ENCODE results near the gene VHLL.
A peak's percentile ranks its signal among the peaks of the same experiment; 100 is the strongest.

VHLL gene

DNA sequence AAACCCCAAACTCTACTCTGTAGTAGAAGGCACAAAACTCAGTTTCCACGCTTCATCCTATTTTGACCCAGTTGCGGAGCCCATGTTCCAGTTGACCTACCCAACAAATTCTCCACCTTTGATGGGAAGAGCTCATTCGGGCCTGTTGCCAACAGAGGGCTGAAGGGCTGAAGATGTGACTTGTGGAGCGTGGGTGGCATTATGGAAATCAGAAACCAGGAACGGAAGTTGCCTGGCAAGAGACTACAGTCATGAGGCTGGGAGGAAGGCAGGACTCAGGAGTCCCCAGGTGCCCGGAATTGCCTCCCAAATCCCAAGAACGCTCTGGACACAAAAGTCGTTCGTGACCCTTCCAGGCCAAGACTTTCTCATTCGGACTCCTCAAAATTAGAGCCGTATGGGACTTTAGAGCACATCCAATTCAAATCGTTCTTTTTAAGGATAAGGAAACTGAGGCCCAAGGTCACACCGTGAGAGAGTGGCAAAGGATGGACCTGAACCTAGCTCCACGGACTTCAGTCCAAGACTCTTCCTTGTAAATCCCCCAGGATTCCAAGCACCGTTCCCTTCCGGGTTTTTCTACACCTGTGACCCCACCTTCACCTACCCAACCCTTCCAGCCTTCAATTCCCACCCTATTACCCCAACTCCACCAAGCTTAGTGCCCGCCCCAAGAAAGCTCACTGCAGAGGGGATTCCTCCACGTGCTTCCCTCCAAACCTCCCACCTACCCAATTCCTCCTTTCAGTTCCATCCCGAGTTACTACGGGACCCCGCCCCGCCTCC is 17.2 kb downstream of the VHLL start:
- peak overlapping the region; percentile 86 for H3K4me3 ChIP-seq (ENCODE audit: low read depth, low read length)
- ChIA-PET CTCF (interaction anchor here (1.3 to 3.3 kb wide), 7 partner anchors 10 to 191 kb away, joined by 5 to 18 read pairs (median 8); partner anchors contain the start of gene GLMP), POLR2A (interaction anchor here (1.3 to 1.8 kb wide), 4 partner anchors 8 to 138 kb away, joined by 3 to 8 read pairs (median 5); no protein-coding TSS in a partner anchor)
- no peak for DNase-seq (ENCODE audit: low read depth, low spot score)
- TF ChIP-seq CTCF (IDR thresholded peaks at IDR 0.05; ENCODE audit: insufficient read depth, low read length, missing control alignments), result no peak

GRCh38 chr1:156281281-156281680 is 17.8 kb downstream of the VHLL start:
- POLR2A ChIA-PET, result interaction anchor here (1.3 kb wide), 1 partner anchor 9 kb away, joined by 3 read pairs; no protein-coding TSS in a partner anchor
- peak; percentile 2 for TF ChIP-seq CTCF (IDR thresholded peaks at IDR 0.05; ENCODE audit: insufficient read depth, low read length, missing control alignments)
- H3K4me3 ChIP-seq (ENCODE audit: low read depth, low read length), result peak overlapping the region; percentile 86
- DNase-seq (ENCODE audit: low read depth, low spot score), result no peak
- CTCF ChIA-PET, result interaction anchor here (1.2 to 3.3 kb wide), 8 partner anchors 9 to 191 kb away, joined by 3 to 18 read pairs (median 7); partner anchors contain the start of gene GLMP

- no peak overlapping the region for H3K4me3 ChIP-seq (ENCODE audit: low read depth, low read length)
- DNase-seq (ENCODE audit: low read depth, low spot score), result no peak
- ChIA-PET CTCF (interaction anchor here (0.9 to 2.4 kb wide), 7 partner anchors 9 to 183 kb away, joined by 3 to 9 read pairs (median 4); no protein-coding TSS in a partner anchor), POLR2A (interaction anchor here (1.4 kb wide), 1 partner anchor 17 kb away, joined by 3 read pairs; no protein-coding TSS in a partner anchor)
- no peak for TF ChIP-seq CTCF (IDR thresholded peaks at IDR 0.05; ENCODE audit: insufficient read depth, low read length, missing control alignments)
Measured at GRCh38 chr1:156279837-156280236, 19.3 kb downstream of the VHLL start.

- CTCF ChIA-PET, result interaction anchor here (1.0 kb wide), 1 partner anchor 50 kb away, joined by 3 read pairs; no protein-coding TSS in a partner anchor
- no peak overlapping the region for H3K4me3 ChIP-seq (ENCODE audit: low read depth, low read length)
- TF ChIP-seq CTCF (IDR thresholded peaks at IDR 0.05; ENCODE audit: insufficient read depth, low read length, missing control alignments), result no peak
- POLR2A ChIA-PET, result interaction anchor here (0.6 kb wide), 1 partner anchor 197 kb away, joined by 3 read pairs; no protein-coding TSS in a partner anchor
- no peak for DNase-seq (ENCODE audit: low read depth, low spot score)
Measured at GRCh38 chr1:156276966-156277381, 22.1 kb downstream of the VHLL start.

DNA sequence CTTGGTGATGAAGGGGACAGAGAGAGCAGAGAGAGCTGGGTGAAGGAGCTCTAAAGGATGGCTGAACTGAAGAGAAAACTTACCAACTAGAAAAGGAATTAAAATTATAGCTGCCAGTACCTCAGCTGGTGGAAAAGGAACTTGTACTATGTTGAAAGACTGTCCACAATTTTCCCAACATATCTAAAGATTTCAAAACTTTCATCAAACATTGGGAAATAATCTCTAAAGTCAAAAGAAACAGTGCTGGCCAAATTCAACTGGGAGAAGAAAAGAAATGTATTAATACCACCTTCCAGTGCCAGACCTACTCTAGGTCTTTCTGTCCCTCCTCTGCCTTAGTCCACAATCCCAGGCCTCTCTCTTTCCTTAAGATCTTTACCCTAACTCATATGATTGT is 22.6 kb downstream of the VHLL start:
- DNase-seq (ENCODE audit: low read depth, low spot score), result no peak
- ChIA-PET CTCF (interaction anchor here (1.0 kb wide), 1 partner anchor 50 kb away, joined by 3 read pairs; no protein-coding TSS in a partner anchor), POLR2A (interaction anchor here (0.6 kb wide), 1 partner anchor 197 kb away, joined by 3 read pairs; no protein-coding TSS in a partner anchor)
- H3K4me3 ChIP-seq (ENCODE audit: low read depth, low read length), result no peak overlapping the region
- no peak for TF ChIP-seq CTCF (IDR thresholded peaks at IDR 0.05; ENCODE audit: insufficient read depth, low read length, missing control alignments)

GRCh38 chr1:156270314-156270713 is 28.8 kb downstream of the VHLL start:
- CTCF ChIA-PET, result interaction anchor here (0.8 kb wide), 1 partner anchor 9 kb away, joined by 3 read pairs; no protein-coding TSS in a partner anchor
- POLR2A ChIA-PET, result no interaction called here

More at GRCh38 chr1:156270314-156270713, 28.8 kb downstream of the VHLL start:
- no peak for DNase-seq (ENCODE audit: low read depth, low spot score)
- H3K4me3 ChIP-seq (ENCODE audit: low read depth, low read length), result no peak overlapping the region
- TF ChIP-seq CTCF (IDR thresholded peaks at IDR 0.05; ENCODE audit: insufficient read depth, low read length, missing control alignments), result no peak

All from AG04449 (cell line).